ENCODE measurements around the gene PARS2. TPM values are rescaled to one million over a fixed set of nuclear protein-coding genes. Genes with fewer than 3 reads are reported as not detected.
"Not testable (repeated sequence)": the region's sequence is repeated elsewhere in the genome, so short reads cannot be mapped to it uniquely, and the experiment has no call there.

Gene PARS2
- total RNA-seq, 1 donor from 2014 or later = 4.0 TPM

GRCh38 chr1:54777431-54777830 is 13.1 kb upstream of the PARS2 start:
- Mint-ChIP-seq H3K4me3 (ENCODE audit: unreplicated experiment) (no peak overlapping the region), H3K36me3 (ENCODE audit: low read depth) (no peaks in the 10 kb centered on the region), H3K4me1 (ENCODE audit: low read depth) (no peaks in the 10 kb centered on the region), H3K9me3 (ENCODE audit: low read depth) (no peaks in the 10 kb centered on the region), H3K27me3 (ENCODE audit: low read depth) (peaks cover 17% of the 10 kb centered on the region), H3K27ac (ENCODE audit: unreplicated experiment) (no peak overlapping the region)
- DNase-seq (ENCODE audit: low spot score) = no peak
- TF ChIP-seq CTCF (IDR thresholded peaks at IDR 0.05) = no peak

- Mint-ChIP-seq H3K4me1 (ENCODE audit: low read depth) (no peaks in the 10 kb centered on the region), H3K36me3 (ENCODE audit: low read depth) (no peaks in the 10 kb centered on the region), H3K27ac (ENCODE audit: unreplicated experiment) (no peak overlapping the region), H3K4me3 (ENCODE audit: unreplicated experiment) (no peak overlapping the region), H3K9me3 (ENCODE audit: low read depth) (no peaks in the 10 kb centered on the region), H3K27me3 (ENCODE audit: low read depth) (peaks cover 16% of the 10 kb centered on the region)
- no peak for DNase-seq (ENCODE audit: low spot score)
- no peak for TF ChIP-seq CTCF (IDR thresholded peaks at IDR 0.05)
Observed at GRCh38 chr1:54777011-54777410, 12.7 kb upstream of the PARS2 start.

- H3K9me3 Mint-ChIP-seq (ENCODE audit: low read depth); H3K4me1 Mint-ChIP-seq (ENCODE audit: low read depth); H3K27ac Mint-ChIP-seq (ENCODE audit: unreplicated experiment); H3K4me3 Mint-ChIP-seq (ENCODE audit: unreplicated experiment); DNase-seq (ENCODE audit: low spot score); H3K36me3 Mint-ChIP-seq (ENCODE audit: low read depth): not testable (repeated sequence)
- peaks cover 12% of the 10 kb centered on the region for H3K27me3 Mint-ChIP-seq (ENCODE audit: low read depth)
Observed at GRCh38 chr1:54775828-54776721, 11.8 kb upstream of the PARS2 start.

GRCh38 chr1:54774820-54775498 is 10.6 kb upstream of the PARS2 start:
- H3K27me3 Mint-ChIP-seq (ENCODE audit: low read depth) = peaks cover 15% of the 10 kb centered on the region
- H3K9me3 Mint-ChIP-seq (ENCODE audit: low read depth) = no peaks in the 10 kb centered on the region
- H3K27ac Mint-ChIP-seq (ENCODE audit: unreplicated experiment) = no peak overlapping the region
- DNase-seq (ENCODE audit: low spot score) = no peak
- no peak overlapping the region for H3K4me3 Mint-ChIP-seq (ENCODE audit: unreplicated experiment)
- H3K4me1 Mint-ChIP-seq (ENCODE audit: low read depth) = no peaks in the 10 kb centered on the region
- no peak for TF ChIP-seq CTCF (IDR thresholded peaks at IDR 0.05)
- no peaks in the 10 kb centered on the region for H3K36me3 Mint-ChIP-seq (ENCODE audit: low read depth)

- DNase-seq (ENCODE audit: low spot score) = no peak
- Mint-ChIP-seq H3K27ac (ENCODE audit: unreplicated experiment) (no peak overlapping the region), H3K36me3 (ENCODE audit: low read depth) (no peaks in the 10 kb centered on the region)
Observed at GRCh38 chr1:54772951-54773350, 8.6 kb upstream of the PARS2 start.

More at GRCh38 chr1:54772951-54773350, 8.6 kb upstream of the PARS2 start:
- Mint-ChIP-seq H3K4me3 (ENCODE audit: unreplicated experiment) (no peak overlapping the region), H3K4me1 (ENCODE audit: low read depth) (no peaks in the 10 kb centered on the region), H3K9me3 (ENCODE audit: low read depth) (no peaks in the 10 kb centered on the region), H3K27me3 (ENCODE audit: low read depth) (peaks cover 13% of the 10 kb centered on the region)
- no peak for TF ChIP-seq CTCF (IDR thresholded peaks at IDR 0.05)
